Ramos (cell line): Measurements from ENCODE around the gene MALRD1.

Experiments used
- in situ Hi-C: fragments of 300-500 bp; cut with MboI; formaldehyde crosslinking; loops from one replicate; pipeline ENCODE4 v1.14.3; 2022; ENCODE audit warnings: low sequenced_read_pairs; ENCODE audit not compliant: unreplicated experiment

MALRD1 gene

DNA sequence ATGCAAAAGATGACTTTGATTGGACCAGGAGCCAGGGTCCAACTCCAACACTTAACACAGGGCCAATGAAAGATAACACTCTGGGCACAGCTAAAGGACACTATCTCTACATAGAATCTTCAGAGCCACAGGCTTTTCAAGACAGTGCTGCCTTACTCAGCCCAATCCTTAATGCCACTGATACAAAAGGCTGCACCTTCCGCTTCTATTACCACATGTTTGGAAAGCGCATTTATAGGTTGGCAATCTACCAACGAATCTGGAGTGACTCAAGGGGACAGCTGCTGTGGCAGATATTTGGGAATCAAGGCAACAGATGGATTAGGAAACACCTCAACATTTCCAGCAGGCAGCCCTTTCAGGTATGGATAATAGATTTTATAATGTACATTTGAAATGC lies 160.7 kb downstream of the MALRD1 start:
- in situ Hi-C loops, result no loop called here

GRCh38 chr10:19212590-19212989 lies 164.0 kb downstream of the MALRD1 start:
- in situ Hi-C loops, result no loop called here

- in situ Hi-C loops, result no loop called here
Observed at GRCh38 chr10:19221216-19221615, 172.6 kb downstream of the MALRD1 start.

DNA sequence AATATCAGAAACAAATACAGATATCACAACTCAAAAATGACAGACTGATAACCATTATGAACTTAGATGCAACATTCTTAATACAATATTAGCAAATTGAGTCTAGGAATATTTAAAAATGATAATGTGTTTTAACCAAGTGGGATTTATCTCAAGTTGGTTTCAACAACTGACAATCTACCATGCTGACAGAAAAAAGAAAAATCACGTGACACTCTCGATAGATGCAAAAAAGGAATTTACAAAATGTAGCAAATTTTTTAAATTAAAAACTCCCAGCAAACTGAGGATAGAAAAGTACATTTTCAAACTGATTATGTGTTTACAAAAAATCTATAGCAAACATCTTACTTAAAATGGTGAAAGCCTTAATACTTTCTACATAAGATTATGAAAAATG lies 177.4 kb downstream of the MALRD1 start:
- in situ Hi-C loops, result no loop called here

- in situ Hi-C loops, result no loop called here
Observed at GRCh38 chr10:19231034-19231433, 182.4 kb downstream of the MALRD1 start.

GRCh38 chr10:19245889-19246752 lies 197.5 kb downstream of the MALRD1 start:
- in situ Hi-C loops, result no loop called here

DNA sequence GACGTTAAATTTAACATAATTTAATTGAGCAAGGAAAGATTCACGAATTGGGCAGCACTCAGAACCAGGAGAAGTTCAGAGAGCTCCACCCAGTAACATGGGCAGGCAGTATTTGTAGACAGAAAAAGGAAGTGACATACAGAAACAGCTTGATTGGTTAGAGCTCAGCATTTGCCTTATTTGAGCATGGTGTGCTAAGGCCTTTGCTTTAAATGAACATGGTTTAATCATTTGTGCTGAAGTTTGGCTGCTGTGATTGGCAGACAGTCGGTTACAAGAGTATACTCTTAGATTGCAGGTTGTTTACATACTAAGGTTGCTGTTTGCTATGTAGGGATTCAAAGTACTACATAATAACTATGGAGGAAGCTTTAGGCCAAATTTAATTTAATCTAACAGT lies 199.2 kb downstream of the MALRD1 start:
- in situ Hi-C loops, result no loop called here

DNA sequence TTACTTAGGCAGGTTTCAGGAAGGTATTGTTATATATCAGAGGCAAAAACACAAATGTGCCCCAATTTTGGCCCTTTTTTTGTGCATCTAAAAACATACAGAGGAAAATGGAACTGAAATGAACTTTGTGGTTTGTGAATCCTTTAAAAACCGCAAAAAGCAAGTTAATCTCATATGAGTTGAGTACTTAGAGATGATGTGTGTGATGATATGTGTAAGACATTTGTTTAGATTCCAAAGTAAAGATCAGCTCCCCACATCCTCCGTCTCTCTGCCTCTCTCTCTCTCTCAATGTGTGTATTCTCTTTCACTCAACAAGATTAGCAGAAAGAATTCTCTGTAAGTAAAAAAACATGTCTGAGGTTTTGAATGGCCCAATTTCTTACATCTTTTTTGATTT lies 201.9 kb downstream of the MALRD1 start:
- in situ Hi-C loops, result no loop called here

- in situ Hi-C loops, result no loop called here
Observed at GRCh38 chr10:19252531-19252930, 203.9 kb downstream of the MALRD1 start.

DNA sequence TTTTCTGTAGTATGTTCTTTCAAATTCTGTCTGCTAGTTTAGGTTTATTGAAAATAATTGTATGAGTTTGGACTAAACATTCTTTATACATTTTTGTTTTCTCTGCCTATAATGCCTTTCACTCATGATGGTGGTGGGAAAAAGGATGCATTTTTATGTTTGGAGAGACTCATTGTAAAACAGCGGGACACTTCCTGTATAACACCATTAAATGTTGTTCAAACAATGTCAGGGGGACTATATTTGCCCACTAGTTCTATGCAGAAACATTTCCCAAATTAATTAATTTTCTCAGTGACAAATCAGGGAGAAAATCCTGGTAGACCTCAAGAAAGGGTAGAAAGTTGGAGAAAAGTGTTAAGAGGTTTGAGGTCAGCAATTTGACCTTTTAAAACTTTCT lies 207.7 kb downstream of the MALRD1 start:
- in situ Hi-C loops, result no loop called here

- in situ Hi-C loops, result no loop called here
Observed at GRCh38 chr10:19263262-19263661, 214.7 kb downstream of the MALRD1 start.

DNA sequence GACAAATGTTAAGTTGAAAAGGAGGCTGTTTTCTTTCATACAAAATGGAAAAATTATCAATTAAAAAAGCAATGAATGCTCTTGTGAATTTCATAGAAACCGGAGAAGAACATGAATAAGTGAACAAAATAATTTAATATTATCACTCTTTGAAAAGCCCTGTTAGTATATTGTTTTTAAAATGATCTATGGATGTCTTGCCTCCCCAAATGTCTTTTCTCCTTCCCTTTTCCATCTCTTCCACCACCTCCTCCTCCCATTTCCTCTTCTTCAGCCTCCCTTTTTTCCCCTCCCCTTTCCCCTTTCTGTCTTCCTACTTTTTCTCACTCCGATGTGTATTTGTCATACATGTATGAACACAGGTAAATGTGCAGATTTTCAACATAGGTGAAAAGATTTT lies 234.7 kb downstream of the MALRD1 start:
- in situ Hi-C loops, result no loop called here

DNA sequence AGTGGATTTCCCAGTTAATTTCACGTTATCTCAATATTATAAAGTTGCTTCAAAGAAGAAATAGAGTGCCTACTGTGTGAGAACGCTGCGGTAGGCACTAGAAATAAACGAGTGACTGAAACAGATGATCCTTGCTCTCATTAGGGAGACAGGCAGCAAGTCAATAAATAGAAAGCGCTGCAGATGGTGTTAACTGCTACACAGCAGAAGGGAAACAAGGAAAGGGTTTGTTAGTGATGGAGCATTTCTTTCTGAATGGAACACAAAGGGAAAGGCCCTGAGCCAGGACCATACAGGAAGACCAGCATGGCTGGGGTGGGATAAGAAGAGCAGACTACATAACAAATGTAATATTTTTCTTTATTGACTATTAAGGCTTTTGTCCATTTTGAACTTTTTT lies 235.2 kb downstream of the MALRD1 start:
- in situ Hi-C loops, result no loop called here

GRCh38 chr10:19290770-19291169 lies 242.2 kb downstream of the MALRD1 start:
- in situ Hi-C loops, result no loop called here

DNA sequence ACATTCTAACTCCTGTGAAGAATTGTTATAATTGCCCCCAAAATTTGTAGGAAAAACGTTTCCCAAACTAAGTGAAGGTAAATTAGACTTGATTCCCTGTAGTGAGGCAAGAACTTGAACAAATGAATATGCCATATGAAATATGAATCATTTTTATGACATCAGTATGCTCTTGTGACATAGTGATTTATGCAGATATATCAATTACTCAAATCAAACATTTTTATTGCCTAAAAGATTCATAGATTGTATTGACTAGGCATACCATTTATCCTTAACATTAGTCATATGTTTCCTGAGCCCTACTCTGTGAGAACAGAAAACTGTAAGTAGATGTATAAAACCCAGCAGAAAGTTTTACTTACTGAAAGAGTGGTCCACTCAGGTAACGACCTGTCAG lies 245.6 kb downstream of the MALRD1 start:
- in situ Hi-C loops, result no loop called here

DNA sequence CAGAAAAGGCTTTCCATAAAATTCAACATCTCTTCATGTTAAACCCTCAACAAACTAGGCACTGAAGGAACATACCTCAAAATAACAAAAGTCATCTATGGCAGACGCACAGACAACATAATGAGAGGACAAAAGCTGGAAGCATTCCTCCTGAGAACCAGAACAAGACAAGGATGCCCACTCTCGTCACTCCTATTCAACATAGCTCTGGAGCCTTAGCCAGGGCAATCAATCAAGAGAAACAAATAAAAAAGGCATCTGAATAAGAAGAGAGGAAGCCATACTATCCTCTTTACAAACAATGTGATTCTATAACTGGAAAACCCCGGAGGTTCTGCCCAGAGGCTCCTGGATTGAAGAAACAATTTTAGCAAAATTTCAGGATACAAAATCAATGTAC lies 251.0 kb downstream of the MALRD1 start:
- in situ Hi-C loops, result no loop called here

DNA sequence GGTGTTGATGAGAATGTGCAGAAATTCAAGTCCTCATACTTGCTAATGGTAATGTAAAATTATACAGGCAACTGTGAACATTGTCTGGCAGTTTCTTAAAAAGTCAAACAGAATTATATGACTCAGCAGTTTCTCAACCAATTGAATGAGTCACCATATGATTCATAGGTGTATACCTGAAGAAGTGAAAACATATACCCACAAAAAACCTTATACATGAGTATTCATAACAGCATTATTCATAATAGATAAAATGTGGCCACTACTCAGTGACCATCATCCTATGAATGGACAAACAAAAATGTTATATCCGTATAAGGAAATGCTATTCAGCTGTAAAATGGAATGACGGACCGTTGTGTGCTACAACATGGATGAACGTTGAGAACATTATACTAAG lies 253.5 kb downstream of the MALRD1 start:
- in situ Hi-C loops, result no loop called here

DNA sequence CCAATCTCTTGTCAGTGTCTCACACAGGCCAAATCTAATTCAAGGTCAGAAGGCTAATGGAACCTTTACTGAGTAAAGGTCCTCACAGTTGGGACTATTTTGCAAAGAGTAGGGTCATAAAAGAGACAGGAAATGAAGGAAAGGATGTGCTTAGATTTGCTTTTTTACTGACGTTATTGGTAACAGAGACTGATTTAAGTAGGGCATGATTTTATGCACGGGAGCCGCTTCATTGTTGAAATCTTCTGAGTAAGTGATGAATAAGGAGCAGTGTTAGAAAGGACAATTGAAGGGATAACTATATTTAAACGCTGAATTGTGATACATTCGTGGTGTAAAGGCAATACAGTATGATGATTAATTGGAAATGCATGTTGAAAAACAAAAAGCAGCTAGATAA lies 261.5 kb downstream of the MALRD1 start:
- in situ Hi-C loops, result no loop called here

- in situ Hi-C loops, result no loop called here
Observed at GRCh38 chr10:19316204-19316870, 267.7 kb downstream of the MALRD1 start.

DNA sequence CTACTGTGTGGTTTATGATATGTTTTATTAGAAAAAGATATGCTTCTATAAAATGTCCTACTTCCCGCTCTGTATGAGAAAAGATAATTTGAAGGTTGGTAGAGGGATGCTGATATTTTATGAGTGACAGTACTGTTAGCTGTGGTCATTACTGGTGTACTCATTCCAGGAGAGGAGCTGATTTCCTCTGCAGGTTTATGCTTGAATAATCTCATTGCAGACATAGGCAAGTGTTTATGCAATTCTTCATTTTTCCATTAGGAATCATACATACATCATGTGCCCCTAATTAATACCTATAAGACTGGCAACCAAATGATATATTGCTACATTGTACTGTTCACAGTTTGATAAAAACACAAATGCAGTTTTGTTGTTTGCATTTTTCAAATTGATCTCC lies 269.4 kb downstream of the MALRD1 start:
- in situ Hi-C loops, result no loop called here

DNA sequence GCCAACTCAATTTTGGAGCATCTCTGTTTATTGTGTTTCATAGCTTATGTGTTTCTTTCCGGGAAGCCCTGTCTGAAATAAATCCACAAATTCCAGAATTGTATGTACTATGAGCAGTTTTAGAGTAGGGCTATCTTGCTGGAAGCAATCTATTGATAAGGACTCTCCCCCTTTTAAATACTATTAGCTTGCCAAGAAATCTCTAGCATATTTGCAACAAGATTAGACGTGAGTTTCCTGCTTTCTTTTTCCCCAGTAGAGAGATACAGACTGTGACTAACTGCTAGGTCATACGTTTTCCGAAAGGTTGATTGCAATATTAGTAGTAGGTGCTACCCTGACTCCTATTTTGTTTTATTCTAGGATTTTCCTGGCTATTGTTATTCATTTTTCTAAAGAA lies 277.0 kb downstream of the MALRD1 start:
- in situ Hi-C loops, result no loop called here

- in situ Hi-C loops, result no loop called here
Observed at GRCh38 chr10:19328582-19328981, 280.0 kb downstream of the MALRD1 start.
